ENCODE results near the gene ACOXL. TPM values are rescaled to one million over a fixed set of nuclear protein-coding genes. Genes with fewer than 3 reads are reported as not detected.
A peak's percentile ranks its signal among the peaks of the same experiment; 100 is the strongest.
"Not testable (repeated sequence)": the region's sequence is repeated elsewhere in the genome, so short reads cannot be mapped to it uniquely, and the experiment has no call there.

The ACOXL gene
- total RNA-seq, 6 experiments from 2014 or later: not detected

DNA sequence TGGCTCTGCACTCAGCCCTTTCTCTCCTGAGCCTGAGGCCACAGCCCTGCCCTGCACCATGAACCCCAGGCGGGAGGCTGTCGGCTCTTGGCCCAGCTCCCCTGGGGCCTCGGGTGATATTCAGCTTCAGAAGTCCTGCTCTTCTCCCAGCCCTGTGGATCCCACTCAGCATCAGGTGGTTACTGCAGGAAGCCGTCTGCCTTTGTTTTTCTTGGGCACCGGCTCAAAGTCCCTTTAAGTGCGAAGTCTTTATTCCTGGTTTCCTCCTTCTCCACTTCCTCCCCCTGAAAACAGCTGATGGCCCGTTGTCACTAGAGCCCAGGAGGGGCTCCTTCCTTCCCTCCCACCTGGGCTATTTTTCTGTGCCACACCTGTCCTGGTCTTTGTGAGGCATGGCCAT is 226.8 kb downstream of the ACOXL start:
- Histone ChIP-seq H3K9me3 (no peaks in the 10 kb centered on the region), H3K36me3 (no peaks in the 10 kb centered on the region), H3K4me3 (no peak overlapping the region), H3K27ac (no peak overlapping the region), H3K4me1 (no peaks in the 10 kb centered on the region), H3K27me3 (no peaks in the 10 kb centered on the region)
- no CpG with 5 or more reads among the region's 7 CpGs for WGBS (ENCODE audit: insufficient coverage, low coverage, low lambda C conversion rate, missing lambda C conversion rate)
- no peak for DNase-seq
- TF ChIP-seq POLR2A (IDR thresholded peaks at IDR 0.05): no peak
- TF ChIP-seq, protein P1, sequence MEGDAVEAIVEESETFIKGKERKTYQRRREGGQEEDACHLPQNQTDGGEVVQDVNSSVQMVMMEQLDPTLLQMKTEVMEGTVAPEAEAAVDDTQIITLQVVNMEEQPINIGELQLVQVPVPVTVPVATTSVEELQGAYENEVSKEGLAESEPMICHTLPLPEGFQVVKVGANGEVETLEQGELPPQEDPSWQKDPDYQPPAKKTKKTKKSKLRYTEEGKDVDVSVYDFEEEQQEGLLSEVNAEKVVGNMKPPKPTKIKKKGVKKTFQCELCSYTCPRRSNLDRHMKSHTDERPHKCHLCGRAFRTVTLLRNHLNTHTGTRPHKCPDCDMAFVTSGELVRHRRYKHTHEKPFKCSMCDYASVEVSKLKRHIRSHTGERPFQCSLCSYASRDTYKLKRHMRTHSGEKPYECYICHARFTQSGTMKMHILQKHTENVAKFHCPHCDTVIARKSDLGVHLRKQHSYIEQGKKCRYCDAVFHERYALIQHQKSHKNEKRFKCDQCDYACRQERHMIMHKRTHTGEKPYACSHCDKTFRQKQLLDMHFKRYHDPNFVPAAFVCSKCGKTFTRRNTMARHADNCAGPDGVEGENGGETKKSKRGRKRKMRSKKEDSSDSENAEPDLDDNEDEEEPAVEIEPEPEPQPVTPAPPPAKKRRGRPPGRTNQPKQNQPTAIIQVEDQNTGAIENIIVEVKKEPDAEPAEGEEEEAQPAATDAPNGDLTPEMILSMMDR (IDR thresholded peaks at IDR 0.05): no peak
- peak in 1 of 4 donors; percentile 20 for ATAC-seq
- intact Hi-C loops (cut with DNase I): no loop called here

- no peak for DNase-seq
- H3K27ac ChIP-seq: no peak overlapping the region
- TF ChIP-seq, protein P1 (IDR thresholded peaks at IDR 0.05): no peak
- no peak for TF ChIP-seq POLR2A (IDR thresholded peaks at IDR 0.05)
- no peak overlapping the region for H3K4me3 ChIP-seq
- no peak for ATAC-seq
- intact Hi-C loops (cut with DNase I): no loop called here
- H3K4me1 ChIP-seq: no peaks in the 10 kb centered on the region
- WGBS (ENCODE audit: insufficient coverage, low coverage, low lambda C conversion rate, missing lambda C conversion rate): 73% methylated on average over 3 of the region's 10 CpGs
- no peaks in the 10 kb centered on the region for H3K36me3 ChIP-seq
- no peaks in the 10 kb centered on the region for H3K9me3 ChIP-seq
- H3K27me3 ChIP-seq: no peaks in the 10 kb centered on the region
Measured at GRCh38 chr2:110960281-110960680, 227.9 kb downstream of the ACOXL start.

- ATAC-seq (no peak), DNase-seq (no peak)
- TF ChIP-seq POLR2A (IDR thresholded peaks at IDR 0.05): no peak
- TF ChIP-seq, protein P1 (IDR thresholded peaks at IDR 0.05): no peak
- whole genome bisulfite sequencing (ENCODE audit: insufficient coverage, low coverage, low lambda C conversion rate, missing lambda C conversion rate): 0% methylated on average over 2 of the region's 2 CpGs
- Histone ChIP-seq H3K27ac (no peak overlapping the region), H3K36me3 (no peaks in the 10 kb centered on the region), H3K4me3 (no peak overlapping the region), H3K27me3 (no peaks in the 10 kb centered on the region), H3K4me1 (no peaks in the 10 kb centered on the region), H3K9me3 (no peaks in the 10 kb centered on the region)
- intact Hi-C loops (cut with DNase I): no loop called here
Measured at GRCh38 chr2:110960954-110961353, 228.6 kb downstream of the ACOXL start.

DNA sequence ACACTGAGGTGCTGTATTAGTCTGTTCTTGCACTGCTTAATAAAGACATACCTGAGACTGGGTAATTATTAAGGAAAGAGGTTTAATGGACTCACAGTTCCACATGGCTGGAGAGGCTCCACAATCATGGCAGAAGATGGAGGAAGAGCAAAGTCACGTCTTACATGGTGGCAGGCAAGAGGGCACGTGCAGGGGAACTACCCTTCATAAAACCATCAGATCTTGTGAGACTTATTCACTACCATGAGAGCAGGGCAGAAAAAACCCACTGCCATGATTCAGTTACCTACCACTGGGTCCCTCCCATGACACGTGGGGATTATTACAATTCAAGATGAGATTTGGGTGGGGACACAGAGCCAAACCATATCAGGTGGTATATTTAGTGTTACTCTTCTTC is 229.3 kb downstream of the ACOXL start:
- H3K9me3 ChIP-seq; H3K4me3 ChIP-seq; H3K36me3 ChIP-seq; DNase-seq; H3K27me3 ChIP-seq; H3K27ac ChIP-seq; intact Hi-C loops (cut with DNase I); H3K4me1 ChIP-seq; ATAC-seq: not testable (repeated sequence)
- WGBS (ENCODE audit: insufficient coverage, low coverage, low lambda C conversion rate, missing lambda C conversion rate): 76% methylated on average over 3 of the region's 3 CpGs

- no peak overlapping the region for H3K27ac ChIP-seq
- no peak overlapping the region for H3K4me3 ChIP-seq
- TF ChIP-seq, protein P1 (IDR thresholded peaks at IDR 0.05): no peak
- no peak for TF ChIP-seq POLR2A (IDR thresholded peaks at IDR 0.05)
- H3K27me3 ChIP-seq: no peaks in the 10 kb centered on the region
- no peaks in the 10 kb centered on the region for H3K9me3 ChIP-seq
- H3K36me3 ChIP-seq: no peaks in the 10 kb centered on the region
- ATAC-seq (no peak), DNase-seq (no peak)
- intact Hi-C loops (cut with DNase I): no loop called here
- 69% methylated on average over 2 of the region's 2 CpGs for WGBS (ENCODE audit: insufficient coverage, low coverage, low lambda C conversion rate, missing lambda C conversion rate)
- H3K4me1 ChIP-seq: no peaks in the 10 kb centered on the region
Measured at GRCh38 chr2:110969696-110970095, 237.3 kb downstream of the ACOXL start.

Measured in right lobe of liver (tissue), 6 donors.